K562 (cell line): ENCODE measurements around the gene ALDH1A2. TPM values are rescaled to one million over a fixed set of nuclear protein-coding genes. Genes with fewer than 3 reads are reported as not detected.

Source experiments
- ATF7 ChIP-seq: fragments of 450-650 bp; IDR thresholded peaks from 2 replicates; pipeline ENCODE4 v1.7.1; 2014; ENCODE audit warnings: mild to moderate bottlenecking, moderate library complexity
- CUX1 ChIP-seq: fragments of 200-800 bp; sonication (Bioruptor generic); IDR thresholded peaks from 2 replicates; pipeline ENCODE4 v1.6.1; 2016; ENCODE audit warnings: missing genetic modification characterization, missing compliant biosample characterization
- REST ChIP-seq, 2 experiments: fragments of 450-650 bp; formaldehyde crosslinking in 1 of 2; IDR thresholded peaks; 2 replicates each; pipeline versions ENCODE4 v1.4.0 to v1.6.1; 2014 to 2020; ENCODE audit warnings: mild to moderate bottlenecking in 2 of 2, borderline replicate concordance in 1 of 2, low read depth in 1 of 2
- ZBTB17 ChIP-seq: fragments of 450-650 bp; formaldehyde crosslinking; IDR thresholded peaks from 2 replicates; pipeline ENCODE4 v1.4.0; 2020; ENCODE audit warnings: mild to moderate bottlenecking
- ZNF609 ChIP-seq: sonication (generic); formaldehyde crosslinking; IDR thresholded peaks from 2 replicates; pipeline ENCODE4 v1.8.1; 2023; ENCODE audit warnings: missing genetic modification reagents, mild to moderate bottlenecking, borderline replicate concordance
- ZNF639 ChIP-seq, 2 experiments: fragments of 200-800 bp in 1 of 2; sonication (Bioruptor generic) in 1 of 2; sonication (generic) in 1 of 2; formaldehyde crosslinking in 1 of 2; IDR thresholded peaks in 1 of 2; conservative IDR thresholded peaks in 1 of 2; 2 replicates each; pipeline versions ENCODE4 v1.5.0 to v1.6.1; 2016 to 2020; ENCODE audit warnings: missing compliant biosample characterization in 1 of 2, missing genetic modification characterization in 1 of 2, missing genetic modification reagents in 1 of 2
- polyA plus RNA-seq, 8 experiments: library from polyadenylated mRNA; depleted of rRNA in 4 of 8; stranded (reverse) in 5 of 8; unstranded in 3 of 8; fragments of >200 nt; fragmentation: Nextera tagmentation in 2 of 8; fragmentation: Illumina TruSeq in 1 of 8; extraction: Ambion mirVana in 2 of 8; extraction: Trizol in 1 of 8; gene quantifications; 2 replicates each; pipeline versions ENCODE4 v1.2.1 to v1.2.3, GENCODE V29; 2011 to 2014; ENCODE audit warnings: inconsistent platforms in 1 of 8, missing spikeins in 1 of 8
- total RNA-seq, 7 experiments: library from RNA; depleted of rRNA in 6 of 7; stranded (reverse); fragments of >200 nt in 6 of 7; fragmentation: Illumina TruSeq in 2 of 7; extraction: Trizol in 2 of 7; gene quantifications; 2 replicates each; pipeline versions ENCODE4 v1.2.1 to v1.2.3, GENCODE V29; 2011 to 2021; ENCODE audit warnings: low replicate concordance in 1 of 7

The ALDH1A2 gene
- total and polyA plus RNA-seq, 9 of the 15 experiments (the other 6 are each of a cell fraction or from before 2014, with no cell fraction given) = 115 to 393 (median 333) TPM

- TF ChIP-seq REST (IDR thresholded peaks at IDR 0.05; ENCODE audit: borderline replicate concordance) = 0 out of 2 replicates have a peak, but pooled peaks have one; percentile 3
- TF ChIP-seq REST (CRISPR knock-in tag; IDR thresholded peaks at IDR 0.05; ENCODE audit: low read depth) = no peak
- 0 out of 2 replicates have a peak, but pooled peaks have one; percentile 6 for TF ChIP-seq ATF7
- TF ChIP-seq ZNF609 = no peak
- TF ChIP-seq ZNF639 (CRISPR knock-in tag; conservative IDR thresholded peaks at IDR 0.05 in 1 of 2, IDR thresholded peaks at IDR 0.05 in 1 of 2) = no peak
- no peak for TF ChIP-seq ZBTB17 (CRISPR knock-in tag)
- TF ChIP-seq CUX1 = no peak
Observed at GRCh38 chr15:58111718-58112104, 46.2 kb upstream of the ALDH1A2 start (continued).
